Peyer's patch (tissue), 4 donors: ENCODE data around the gene GABRB1. TPM values are rescaled to one million over a fixed set of nuclear protein-coding genes. Genes with fewer than 3 reads are reported as not detected.

Experiments
- DNase-seq, 3 donors: peaks; one replicate each; pipeline ENCODE4 v3.0.0-alpha.2; 2017 to 2019
- H3K27ac ChIP-seq, 4 donors: fragments of 200-600 bp; sonication (generic); one replicate each; pipeline ENCODE4 v1.5.1; 2016 to 2019
- H3K27me3 ChIP-seq, 2 donors: fragments of 200-600 bp; sonication (generic); one replicate each; pipeline ENCODE4 v1.5.1; 2019
- H3K36me3 ChIP-seq, 3 donors: fragments of 200-600 bp; sonication (generic); one replicate each; pipeline ENCODE4 v1.5.1; 2016 to 2019
- H3K4me1 ChIP-seq, 4 donors: fragments of 200-600 bp; sonication (generic); one replicate each; pipeline ENCODE4 v1.5.1; 2016 to 2019
- H3K4me3 ChIP-seq, 4 donors: fragments of 200-600 bp; sonication (generic); 1 replicate in 3 of 4; 2 replicates in 1 of 4; pipeline ENCODE4 v1.5.1; 2016 to 2019; ENCODE audit warnings: mild to moderate bottlenecking in 1 of 4
- H3K9me3 ChIP-seq, 4 donors: fragments of 200-600 bp; sonication (generic); one replicate each; pipeline ENCODE4 v1.5.1; 2016 to 2019; ENCODE audit warnings: mild to moderate bottlenecking in 1 of 4
- POLR2A ChIP-seq, 2 donors: fragments of 450-650 bp; IDR thresholded peaks; one replicate each; pipeline ENCODE4 v1.5.1; 2017; ENCODE audit warnings: antibody characterized with exemption in 2 of 2, mild to moderate bottlenecking in 2 of 2, moderate library complexity in 2 of 2
- total RNA-seq, 4 donors: library from RNA; depleted of rRNA; stranded (reverse); fragments of >200 nt; gene quantifications; one replicate each; pipeline ENCODE4 v1.1.0, GENCODE V29; 2016
- TF ChIP-seq, protein P1 (sequence below), 6 experiments: fragments of 450-650 bp in 4 of 6; fragments of 200-600 bp in 2 of 6; sonication (generic) in 1 of 6; IDR thresholded peaks; one replicate each; pipeline ENCODE4 v1.5.1; 2017 to 2019; ENCODE audit warnings: antibody characterized with exemption in 6 of 6, mild to moderate bottlenecking in 3 of 6, moderate library complexity in 1 of 6

Gene GABRB1
- total RNA-seq, 4 donors from 2014 or later, result not detected

- Histone ChIP-seq H3K27me3 (no peaks in the 10 kb centered on the region), H3K4me1 (no peaks in the 10 kb centered on the region), H3K4me3 (no peak overlapping the region), H3K27ac (no peak overlapping the region), H3K36me3 (no peaks in the 10 kb centered on the region), H3K9me3 (no peaks in the 10 kb centered on the region)
- DNase-seq, result no peak
- TF ChIP-seq POLR2A (IDR thresholded peaks at IDR 0.05), result no peak
- TF ChIP-seq, protein P1, sequence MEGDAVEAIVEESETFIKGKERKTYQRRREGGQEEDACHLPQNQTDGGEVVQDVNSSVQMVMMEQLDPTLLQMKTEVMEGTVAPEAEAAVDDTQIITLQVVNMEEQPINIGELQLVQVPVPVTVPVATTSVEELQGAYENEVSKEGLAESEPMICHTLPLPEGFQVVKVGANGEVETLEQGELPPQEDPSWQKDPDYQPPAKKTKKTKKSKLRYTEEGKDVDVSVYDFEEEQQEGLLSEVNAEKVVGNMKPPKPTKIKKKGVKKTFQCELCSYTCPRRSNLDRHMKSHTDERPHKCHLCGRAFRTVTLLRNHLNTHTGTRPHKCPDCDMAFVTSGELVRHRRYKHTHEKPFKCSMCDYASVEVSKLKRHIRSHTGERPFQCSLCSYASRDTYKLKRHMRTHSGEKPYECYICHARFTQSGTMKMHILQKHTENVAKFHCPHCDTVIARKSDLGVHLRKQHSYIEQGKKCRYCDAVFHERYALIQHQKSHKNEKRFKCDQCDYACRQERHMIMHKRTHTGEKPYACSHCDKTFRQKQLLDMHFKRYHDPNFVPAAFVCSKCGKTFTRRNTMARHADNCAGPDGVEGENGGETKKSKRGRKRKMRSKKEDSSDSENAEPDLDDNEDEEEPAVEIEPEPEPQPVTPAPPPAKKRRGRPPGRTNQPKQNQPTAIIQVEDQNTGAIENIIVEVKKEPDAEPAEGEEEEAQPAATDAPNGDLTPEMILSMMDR (IDR thresholded peaks at IDR 0.05), result no peak
Observed at GRCh38 chr4:47135210-47135609, 103.8 kb downstream of the GABRB1 start.

DNA sequence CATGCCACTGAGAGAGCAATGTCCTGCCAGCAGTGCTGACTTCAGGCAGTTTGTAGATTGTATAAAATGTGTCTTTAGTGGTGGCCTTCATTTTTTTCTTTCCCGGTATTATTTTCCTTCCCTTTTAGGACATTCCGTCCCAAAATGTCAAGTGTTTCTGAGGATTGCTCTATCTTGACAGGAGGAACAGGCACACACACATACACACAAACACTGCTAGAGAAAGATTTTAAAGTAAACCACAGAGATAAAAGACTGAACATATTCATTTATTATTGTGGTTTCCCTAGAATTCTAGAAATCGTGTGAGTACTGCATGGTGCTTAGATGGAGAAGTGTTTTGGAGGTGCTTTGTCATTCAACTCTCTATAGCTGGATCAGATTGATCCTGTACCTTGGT is 111.9 kb downstream of the GABRB1 start:
- Histone ChIP-seq H3K36me3 (no peaks in the 10 kb centered on the region), H3K27me3 (no peaks in the 10 kb centered on the region), H3K4me3 (no peak overlapping the region), H3K4me1 (no peaks in the 10 kb centered on the region), H3K27ac (no peak overlapping the region), H3K9me3 (no peaks in the 10 kb centered on the region)
- no peak for DNase-seq
- no peak for TF ChIP-seq POLR2A (IDR thresholded peaks at IDR 0.05)
- TF ChIP-seq, protein P1 (IDR thresholded peaks at IDR 0.05), result no peak

GRCh38 chr4:47145630-47146029 is 114.3 kb downstream of the GABRB1 start:
- H3K27me3 ChIP-seq, result no peaks in the 10 kb centered on the region
- no peaks in the 10 kb centered on the region for H3K9me3 ChIP-seq
- no peaks in the 10 kb centered on the region for H3K36me3 ChIP-seq
- no peak overlapping the region for H3K4me3 ChIP-seq
- no peaks in the 10 kb centered on the region for H3K4me1 ChIP-seq
- TF ChIP-seq, protein P1 (IDR thresholded peaks at IDR 0.05), result no peak
- no peak for TF ChIP-seq POLR2A (IDR thresholded peaks at IDR 0.05)
- no peak overlapping the region for H3K27ac ChIP-seq
- no peak for DNase-seq

DNA sequence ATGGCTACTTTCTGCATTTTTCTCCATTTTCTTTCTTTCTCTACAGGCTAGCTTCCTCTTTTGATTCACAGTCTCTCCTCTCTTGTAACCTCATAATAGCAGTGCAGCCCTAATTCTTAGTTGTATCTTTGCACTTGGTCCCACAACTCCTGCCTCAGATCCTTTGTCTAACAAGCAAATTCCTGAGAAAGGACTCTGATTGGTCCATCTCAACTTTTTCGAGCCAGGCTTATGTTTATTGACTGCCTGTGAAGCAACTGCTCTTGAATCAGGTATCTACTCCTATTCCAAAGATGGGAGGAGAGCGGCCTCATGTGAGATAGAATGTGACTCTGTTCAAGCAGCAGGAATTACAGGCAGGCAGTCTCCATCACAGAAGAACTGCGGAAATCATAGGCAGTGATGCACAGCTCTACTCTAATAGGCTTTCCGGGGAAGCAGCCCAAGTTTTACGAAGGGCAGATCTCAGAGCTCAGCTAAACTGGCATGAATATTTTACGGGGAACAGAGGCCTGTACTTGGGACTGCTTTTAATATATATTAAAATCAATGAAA is 123.5 kb downstream of the GABRB1 start:
- Histone ChIP-seq H3K27me3 (no peaks in the 10 kb centered on the region), H3K27ac (no peak overlapping the region), H3K9me3 (no peaks in the 10 kb centered on the region), H3K4me3 (no peak overlapping the region), H3K36me3 (no peaks in the 10 kb centered on the region), H3K4me1 (no peaks in the 10 kb centered on the region)
- no peak for DNase-seq
- TF ChIP-seq POLR2A (IDR thresholded peaks at IDR 0.05), result no peak
- TF ChIP-seq, protein P1 (IDR thresholded peaks at IDR 0.05), result no peak

DNA sequence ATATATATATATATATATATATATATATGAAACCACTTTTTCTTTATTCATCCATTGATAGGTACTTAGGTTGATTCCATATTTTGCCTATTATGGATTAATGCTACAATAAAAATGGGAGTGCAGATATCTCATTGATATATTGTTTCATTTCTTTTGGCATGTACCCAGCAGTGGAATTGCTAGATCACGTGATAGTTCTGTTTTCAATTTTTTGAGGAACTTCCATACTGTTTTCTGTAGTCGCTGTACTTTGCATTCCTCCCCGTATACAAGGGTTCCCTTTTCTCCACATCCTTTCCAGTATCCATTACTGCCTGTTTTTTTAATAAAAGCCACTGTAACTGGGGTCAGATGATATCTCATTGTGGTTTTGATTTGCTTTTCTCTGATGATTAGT is 124.6 kb downstream of the GABRB1 start:
- no peak for DNase-seq
- TF ChIP-seq, protein P1 (IDR thresholded peaks at IDR 0.05), result no peak
- TF ChIP-seq POLR2A (IDR thresholded peaks at IDR 0.05), result no peak
- Histone ChIP-seq H3K27me3 (no peaks in the 10 kb centered on the region), H3K4me3 (no peak overlapping the region), H3K27ac (no peak overlapping the region), H3K4me1 (no peaks in the 10 kb centered on the region), H3K9me3 (no peaks in the 10 kb centered on the region), H3K36me3 (no peaks in the 10 kb centered on the region)

DNA sequence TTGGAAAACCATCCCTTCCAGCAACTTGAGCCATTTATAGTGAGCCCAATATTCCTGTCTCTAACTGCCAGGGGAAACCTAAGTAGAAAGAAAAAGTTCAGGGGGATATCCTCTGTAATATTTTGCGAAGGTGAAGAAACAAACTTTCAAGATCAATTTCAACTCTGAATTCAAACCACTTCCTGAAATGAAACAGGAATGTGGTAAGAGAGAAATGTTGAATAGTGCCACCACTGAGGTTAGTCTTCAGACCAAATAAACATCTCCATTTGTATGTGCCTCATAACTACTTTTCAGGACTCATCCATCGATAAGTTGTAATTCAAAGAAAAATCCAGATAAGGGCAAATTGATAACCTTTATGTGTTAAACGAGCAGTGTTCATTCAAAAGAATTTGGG is 128.7 kb downstream of the GABRB1 start:
- Histone ChIP-seq H3K4me1 (no peaks in the 10 kb centered on the region), H3K9me3 (no peaks in the 10 kb centered on the region), H3K27ac (no peak overlapping the region), H3K4me3 (no peak overlapping the region), H3K36me3 (no peaks in the 10 kb centered on the region), H3K27me3 (no peaks in the 10 kb centered on the region)
- no peak for DNase-seq
- TF ChIP-seq, protein P1 (IDR thresholded peaks at IDR 0.05), result no peak
- TF ChIP-seq POLR2A (IDR thresholded peaks at IDR 0.05), result no peak
